ENCODE results near the gene CFHR2. TPM values are rescaled to one million over a fixed set of nuclear protein-coding genes. Genes with fewer than 3 reads are reported as not detected.
"Not testable (repeated sequence)": the region's sequence is repeated elsewhere in the genome, so short reads cannot be mapped to it uniquely, and the experiment has no call there.

Gene CFHR2
- under 1 TPM in 2 of 4 donors, not detected in 2; 0.19 to 0.81 TPM for polyA plus RNA-seq (ENCODE audit: insufficient read length in 4 of 4)

- not testable (repeated sequence) for DNase-seq (ENCODE audit: low read depth in 4 of 4, low spot score in 2 of 4)
Observed at GRCh38 chr1:196943568-196943967, at the start of gene CFHR2. TSS of gene CFHR2 (plus strand) at chr1:196943738. CDS start at chr1:196943881, 143 bp downstream.

GRCh38 chr1:196896355-196896754 lies 47.2 kb upstream of the CFHR2 start:
- DNase-seq (ENCODE audit: low read depth in 4 of 4, low spot score in 2 of 4): no peak

DNA sequence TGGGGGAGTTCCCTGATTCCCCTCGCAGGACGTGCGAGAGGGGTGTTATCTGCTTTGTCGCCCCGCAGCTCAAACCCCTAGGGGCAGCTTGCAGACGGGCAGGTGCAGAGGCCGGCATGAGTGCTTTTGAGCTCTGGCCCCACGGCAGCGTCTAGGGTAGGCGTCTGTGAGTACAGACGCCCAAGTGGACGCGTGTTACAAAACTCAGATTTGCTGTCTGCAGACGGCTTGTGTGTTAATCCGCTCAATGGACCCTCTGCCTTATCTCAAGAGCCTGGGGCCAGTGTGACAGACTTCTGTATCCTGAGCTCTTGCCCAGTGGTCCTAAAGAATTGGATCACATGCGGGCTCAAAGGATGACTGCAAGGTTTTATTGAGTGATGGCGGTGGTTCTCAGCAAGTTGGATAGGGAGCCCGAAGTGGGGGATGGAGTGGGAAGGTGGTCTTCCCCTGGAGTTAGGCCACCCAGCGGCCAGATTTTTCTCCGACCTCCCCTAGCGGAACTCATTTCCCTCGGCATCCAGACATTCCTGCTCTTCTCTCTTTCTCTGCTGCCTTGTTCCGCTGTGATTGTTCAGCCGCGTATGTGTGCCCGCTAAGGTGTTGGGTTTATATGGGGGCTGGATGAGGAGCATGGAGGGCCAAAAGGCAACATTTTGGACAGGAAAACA lies 46.2 kb upstream of the CFHR2 start:
- peak in 1 of 4 donors; percentile 12 for DNase-seq (ENCODE audit: low read depth in 4 of 4, low spot score in 2 of 4)

DNA sequence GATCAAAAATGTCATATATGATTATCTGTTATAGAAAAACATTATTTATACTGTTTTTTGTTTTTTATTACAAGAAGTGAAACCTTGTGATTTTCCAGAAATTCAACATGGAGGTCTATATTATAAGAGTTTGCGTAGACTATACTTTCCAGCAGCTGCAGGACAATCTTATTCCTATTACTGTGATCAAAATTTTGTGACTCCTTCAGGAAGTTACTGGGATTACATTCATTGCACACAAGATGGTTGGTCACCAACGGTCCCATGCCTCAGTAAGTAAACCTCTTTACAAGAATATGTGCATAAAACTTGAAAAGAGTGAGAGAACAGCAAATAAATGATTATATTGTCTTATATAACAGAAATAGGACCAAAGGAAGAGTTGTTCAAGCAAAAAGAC lies 41.2 kb upstream of the CFHR2 start:
- DNase-seq (ENCODE audit: low read depth in 4 of 4, low spot score in 2 of 4): no peak

GRCh38 chr1:196910215-196910614 lies 33.3 kb upstream of the CFHR2 start:
- DNase-seq (ENCODE audit: low read depth in 4 of 4, low spot score in 2 of 4): no peak

DNA sequence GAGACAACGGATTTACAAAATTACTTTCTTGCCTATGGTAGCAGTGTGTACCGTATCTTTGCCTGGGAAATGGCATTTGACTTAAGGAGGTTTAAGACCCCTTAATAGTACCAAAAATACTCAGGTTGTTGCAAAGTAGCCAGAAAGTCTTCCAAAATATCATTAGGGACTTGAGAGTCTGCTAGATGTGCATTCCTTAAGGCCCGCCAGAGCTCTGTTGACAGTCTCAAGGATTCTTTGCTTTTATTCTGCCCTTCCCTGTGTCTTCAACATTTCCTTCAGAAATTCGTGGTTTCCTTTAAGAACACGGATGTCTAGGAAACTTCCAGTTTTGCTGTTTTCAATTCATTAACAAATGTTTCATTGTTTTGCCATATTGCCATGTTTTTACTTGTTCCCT lies 31.3 kb upstream of the CFHR2 start:
- DNase-seq (ENCODE audit: low read depth in 4 of 4, low spot score in 2 of 4): not testable (repeated sequence)

- DNase-seq (ENCODE audit: low read depth in 4 of 4, low spot score in 2 of 4): not testable (repeated sequence)
Observed at GRCh38 chr1:196926839-196927238, 16.7 kb upstream of the CFHR2 start.

- DNase-seq (ENCODE audit: low read depth in 4 of 4, low spot score in 2 of 4): not testable (repeated sequence)
Observed at GRCh38 chr1:196932853-196933252, 10.7 kb upstream of the CFHR2 start.

- no peak for DNase-seq (ENCODE audit: low read depth in 4 of 4, low spot score in 2 of 4)
Observed at GRCh38 chr1:196933531-196934189, 9.9 kb upstream of the CFHR2 start.

GRCh38 chr1:196941474-196941873 lies 2.1 kb upstream of the CFHR2 start:
- DNase-seq (ENCODE audit: low read depth in 4 of 4, low spot score in 2 of 4): not testable (repeated sequence)

GRCh38 chr1:196951711-196952394 lies 8.3 kb downstream of the CFHR2 start:
- DNase-seq (ENCODE audit: low read depth in 4 of 4, low spot score in 2 of 4): no peak

- no peak for DNase-seq (ENCODE audit: low read depth in 4 of 4, low spot score in 2 of 4)
Observed at GRCh38 chr1:196954778-196955177, 11.2 kb downstream of the CFHR2 start.

GRCh38 chr1:196955926-196956325 lies 12.4 kb downstream of the CFHR2 start:
- no peak for DNase-seq (ENCODE audit: low read depth in 4 of 4, low spot score in 2 of 4)

- no peak for DNase-seq (ENCODE audit: low read depth in 4 of 4, low spot score in 2 of 4)
Observed at GRCh38 chr1:196960854-196961253, 17.3 kb downstream of the CFHR2 start.

DNA sequence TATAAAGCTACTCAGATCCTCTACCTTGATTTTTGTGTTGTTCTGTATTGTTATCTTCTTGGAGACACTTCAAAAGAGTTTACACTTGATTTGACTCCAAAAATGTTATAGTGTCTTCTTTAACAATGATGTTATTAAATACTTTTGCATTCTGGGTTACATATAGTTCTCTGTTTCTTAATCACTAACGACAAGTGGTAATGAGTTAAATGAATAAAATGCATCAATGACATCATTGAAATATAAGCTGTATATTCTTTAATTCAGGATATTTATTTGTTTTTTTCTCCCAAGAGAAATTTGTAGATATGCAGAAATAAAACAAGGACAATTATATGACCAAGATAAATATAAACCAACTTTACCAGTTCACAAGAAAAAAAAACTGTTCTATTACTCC lies 26.6 kb downstream of the CFHR2 start:
- DNase-seq (ENCODE audit: low read depth in 4 of 4, low spot score in 2 of 4): no peak

DNA sequence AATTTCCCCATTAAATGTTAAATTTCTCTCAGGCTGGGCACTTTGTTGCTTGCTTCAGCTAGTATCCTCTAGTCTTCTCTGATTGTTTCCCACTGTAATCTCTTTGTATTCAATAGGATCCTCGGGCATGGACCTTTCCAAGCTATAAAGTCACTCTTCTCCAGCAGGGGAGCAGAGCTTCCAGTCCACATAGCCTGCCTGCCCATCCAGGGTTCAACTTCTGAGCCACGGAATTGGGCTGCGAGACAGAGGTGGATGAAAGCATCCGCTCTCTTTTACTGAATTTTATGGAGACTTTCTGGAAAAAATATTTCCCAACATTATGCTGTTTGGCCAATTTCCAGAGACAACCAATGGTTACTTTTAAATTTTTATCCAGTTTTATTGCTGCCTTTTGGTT lies 32.7 kb downstream of the CFHR2 start:
- no peak for DNase-seq (ENCODE audit: low read depth in 4 of 4, low spot score in 2 of 4)

- DNase-seq (ENCODE audit: low read depth in 4 of 4, low spot score in 2 of 4): no peak
Observed at GRCh38 chr1:196977278-196977677, 33.7 kb downstream of the CFHR2 start, which contains the start of gene CFHR5. TSS of gene CFHR5 (plus strand) at chr1:196977556. CDS start at chr1:196977665, 109 bp downstream.

- DNase-seq (ENCODE audit: low read depth in 4 of 4, low spot score in 2 of 4): no peak
Observed at GRCh38 chr1:196980859-196981258, 37.3 kb downstream of the CFHR2 start.

- DNase-seq (ENCODE audit: low read depth in 4 of 4, low spot score in 2 of 4): not testable (repeated sequence)
Observed at GRCh38 chr1:196982247-196982646, 38.7 kb downstream of the CFHR2 start.

DNA sequence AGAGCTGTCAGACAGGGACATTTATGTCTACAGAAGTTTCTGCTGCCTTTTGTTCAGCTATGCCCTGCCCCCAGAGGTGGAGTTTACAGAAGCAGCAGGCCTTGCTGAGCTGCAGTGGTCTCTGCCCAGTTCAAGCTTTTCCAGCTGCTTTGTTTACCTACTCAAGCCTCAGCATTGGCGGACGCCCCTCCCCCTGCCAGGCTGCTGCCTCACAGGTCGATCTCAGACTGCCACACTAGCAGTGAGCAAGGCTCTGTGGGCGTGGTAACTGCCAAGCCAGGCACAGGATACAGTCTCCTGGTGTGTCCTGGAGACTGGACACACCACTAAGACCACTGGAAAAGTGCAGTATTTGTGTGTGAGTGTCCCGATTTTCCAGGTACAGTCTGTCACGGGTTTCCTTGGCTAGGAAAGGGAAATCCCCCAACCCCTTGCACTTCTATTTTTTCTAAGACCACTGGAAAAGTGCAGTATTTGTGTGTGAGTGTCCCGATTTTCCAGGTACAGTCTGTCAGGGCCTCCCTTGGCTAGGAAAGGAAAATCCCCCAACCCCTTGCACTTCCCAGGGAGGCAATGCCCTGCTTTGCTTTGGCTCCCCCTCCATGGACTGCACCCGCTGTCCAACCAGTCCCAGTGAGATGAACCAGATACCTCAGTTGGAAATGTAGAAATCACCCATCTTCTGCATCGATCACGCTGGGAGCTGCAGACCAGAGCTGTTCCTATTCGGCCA lies 48.5 kb downstream of the CFHR2 start:
- peak in 1 of 4 donors; percentile 6 for DNase-seq (ENCODE audit: low read depth in 4 of 4, low spot score in 2 of 4)

DNA sequence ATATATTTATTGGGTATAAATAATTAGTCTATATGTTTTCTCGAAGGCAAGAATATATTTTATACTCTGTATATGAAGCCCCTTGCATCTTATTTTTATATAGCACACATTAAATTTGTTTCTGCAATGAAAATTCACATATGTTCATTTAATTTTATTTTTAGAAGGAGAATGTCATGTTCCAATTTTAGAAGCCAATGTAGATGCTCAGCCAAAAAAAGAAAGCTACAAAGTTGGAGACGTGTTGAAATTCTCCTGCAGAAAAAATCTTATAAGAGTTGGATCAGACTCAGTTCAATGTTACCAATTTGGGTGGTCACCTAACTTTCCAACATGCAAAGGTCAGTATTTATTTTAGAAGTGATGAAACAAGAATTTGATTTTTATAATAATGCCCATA lies 50.4 kb downstream of the CFHR2 start:
- DNase-seq (ENCODE audit: low read depth in 4 of 4, low spot score in 2 of 4): no peak
